ENCODE results near the gene ANKRD12. TPM values are rescaled to one million over a fixed set of nuclear protein-coding genes. Genes with fewer than 3 reads are reported as not detected.

The ANKRD12 gene
- polyA plus RNA-seq, 2 donors: 6.1 to 33.0 TPM

- Histone ChIP-seq H3K36me3 (ENCODE audit: control insufficient read depth in 2 of 2, insufficient read depth in 2 of 2, low read length in 1 of 2) (no peaks in the 10 kb centered on the region), H3K4me3 (ENCODE audit: low read depth in 1 of 2, low read length in 2 of 2) (peak overlapping the region in 1 of 2 donors; percentile 28), H3K27ac (ENCODE audit: low read depth in 2 of 2, low read length in 1 of 2) (no peak overlapping the region), H3K27me3 (ENCODE audit: control insufficient read depth in 1 of 2, insufficient read depth in 2 of 2, low read length in 2 of 2) (no peaks in the 10 kb centered on the region), H3K4me1 (ENCODE audit: control insufficient read depth in 2 of 2, insufficient read depth in 2 of 2, low read length in 1 of 2) (peaks cover 0 to 2% of the 10 kb centered on the region in 2 donors), H3K9me3 (ENCODE audit: control insufficient read depth in 2 of 2, insufficient read depth in 1 of 2, low read depth in 1 of 2, low read length in 1 of 2) (no peaks in the 10 kb centered on the region)
- WGBS, 2 donors: 35 to 42% methylated on average over 3 of the region's 3 CpGs
These were observed 31.2 kb upstream of the ANKRD12 start for GRCh38 chr18:9105420-9105819.

- Histone ChIP-seq H3K36me3 (ENCODE audit: control insufficient read depth in 2 of 2, insufficient read depth in 2 of 2, low read length in 1 of 2) (no peaks in the 10 kb centered on the region), H3K9me3 (ENCODE audit: control insufficient read depth in 2 of 2, insufficient read depth in 1 of 2, low read depth in 1 of 2, low read length in 1 of 2) (no peaks in the 10 kb centered on the region), H3K27me3 (ENCODE audit: control insufficient read depth in 1 of 2, insufficient read depth in 2 of 2, low read length in 2 of 2) (no peaks in the 10 kb centered on the region), H3K4me1 (ENCODE audit: control insufficient read depth in 2 of 2, insufficient read depth in 2 of 2, low read length in 1 of 2) (peaks cover 0 to 2% of the 10 kb centered on the region in 2 donors), H3K4me3 (ENCODE audit: low read depth in 1 of 2, low read length in 2 of 2) (peak overlapping the region in 1 of 2 donors; percentile 28), H3K27ac (ENCODE audit: low read depth in 2 of 2, low read length in 1 of 2) (no peak overlapping the region)
- WGBS, 2 donors: 41 to 50% methylated on average over 1 of the region's 1 CpG
These were observed 30.5 kb upstream of the ANKRD12 start for GRCh38 chr18:9106094-9106493.

GRCh38 chr18:9106800-9107584 lies 29.6 kb upstream of the ANKRD12 start:
- H3K4me1 ChIP-seq (ENCODE audit: control insufficient read depth in 2 of 2, insufficient read depth in 2 of 2, low read length in 1 of 2): peaks cover 0 to 2% of the 10 kb centered on the region in 2 donors
- no peaks in the 10 kb centered on the region for H3K36me3 ChIP-seq (ENCODE audit: control insufficient read depth in 2 of 2, insufficient read depth in 2 of 2, low read length in 1 of 2)
- no peaks in the 10 kb centered on the region for H3K27me3 ChIP-seq (ENCODE audit: control insufficient read depth in 1 of 2, insufficient read depth in 2 of 2, low read length in 2 of 2)
- H3K4me3 ChIP-seq (ENCODE audit: low read depth in 1 of 2, low read length in 2 of 2): peak overlapping the region in 1 of 2 donors; percentile 15
- no peaks in the 10 kb centered on the region for H3K9me3 ChIP-seq (ENCODE audit: control insufficient read depth in 2 of 2, insufficient read depth in 1 of 2, low read depth in 1 of 2, low read length in 1 of 2)
- peak overlapping the region in 1 of 2 donors; percentile 54 for H3K27ac ChIP-seq (ENCODE audit: low read depth in 2 of 2, low read length in 1 of 2)
- WGBS, 2 donors: 20 to 24% methylated on average over 4 of the region's 4 CpGs

- Histone ChIP-seq H3K9me3 (ENCODE audit: control insufficient read depth in 2 of 2, insufficient read depth in 1 of 2, low read depth in 1 of 2, low read length in 1 of 2) (no peaks in the 10 kb centered on the region), H3K36me3 (ENCODE audit: control insufficient read depth in 2 of 2, insufficient read depth in 2 of 2, low read length in 1 of 2) (no peaks in the 10 kb centered on the region), H3K27ac (ENCODE audit: low read depth in 2 of 2, low read length in 1 of 2) (no peak overlapping the region), H3K4me3 (ENCODE audit: low read depth in 1 of 2, low read length in 2 of 2) (no peak overlapping the region), H3K27me3 (ENCODE audit: control insufficient read depth in 1 of 2, insufficient read depth in 2 of 2, low read length in 2 of 2) (no peaks in the 10 kb centered on the region), H3K4me1 (ENCODE audit: control insufficient read depth in 2 of 2, insufficient read depth in 2 of 2, low read length in 1 of 2) (peaks cover 0 to 2% of the 10 kb centered on the region in 2 donors)
- WGBS, 2 donors: 78% methylated on average over 2 of the region's 2 CpGs
These were observed 27.7 kb upstream of the ANKRD12 start for GRCh38 chr18:9108911-9109310.

GRCh38 chr18:9109523-9109922 lies 27.1 kb upstream of the ANKRD12 start:
- Histone ChIP-seq H3K4me1 (ENCODE audit: control insufficient read depth in 2 of 2, insufficient read depth in 2 of 2, low read length in 1 of 2) (peaks cover 0 to 2% of the 10 kb centered on the region in 2 donors), H3K27ac (ENCODE audit: low read depth in 2 of 2, low read length in 1 of 2) (peak overlapping the region in 1 of 2 donors; percentile 54)
- WGBS, 2 donors: 37 to 49% methylated on average over 4 of the region's 4 CpGs

GRCh38 chr18:9113468-9114149 lies 23.0 kb upstream of the ANKRD12 start:
- 65 to 71% methylated on average over 7 of the region's 7 CpGs for WGBS, 2 donors
- Histone ChIP-seq H3K36me3 (ENCODE audit: control insufficient read depth in 2 of 2, insufficient read depth in 2 of 2, low read length in 1 of 2) (no peaks in the 10 kb centered on the region), H3K4me3 (ENCODE audit: low read depth in 1 of 2, low read length in 2 of 2) (no peak overlapping the region), H3K27me3 (ENCODE audit: control insufficient read depth in 1 of 2, insufficient read depth in 2 of 2, low read length in 2 of 2) (no peaks in the 10 kb centered on the region), H3K4me1 (ENCODE audit: control insufficient read depth in 2 of 2, insufficient read depth in 2 of 2, low read length in 1 of 2) (peaks cover 0 to 5% of the 10 kb centered on the region in 2 donors), H3K27ac (ENCODE audit: low read depth in 2 of 2, low read length in 1 of 2) (peak overlapping the region; percentile 8 to 20), H3K9me3 (ENCODE audit: control insufficient read depth in 2 of 2, insufficient read depth in 1 of 2, low read depth in 1 of 2, low read length in 1 of 2) (no peaks in the 10 kb centered on the region)

More at GRCh38 chr18:9109523-9109922, 27.1 kb upstream of the ANKRD12 start:
- Histone ChIP-seq H3K27me3 (ENCODE audit: control insufficient read depth in 1 of 2, insufficient read depth in 2 of 2, low read length in 2 of 2) (no peaks in the 10 kb centered on the region), H3K9me3 (ENCODE audit: control insufficient read depth in 2 of 2, insufficient read depth in 1 of 2, low read depth in 1 of 2, low read length in 1 of 2) (no peaks in the 10 kb centered on the region), H3K36me3 (ENCODE audit: control insufficient read depth in 2 of 2, insufficient read depth in 2 of 2, low read length in 1 of 2) (no peaks in the 10 kb centered on the region), H3K4me3 (ENCODE audit: low read depth in 1 of 2, low read length in 2 of 2) (peak overlapping the region in 1 of 2 donors; percentile 11)

- Histone ChIP-seq H3K4me1 (ENCODE audit: control insufficient read depth in 2 of 2, insufficient read depth in 2 of 2, low read length in 1 of 2) (peaks cover 0 to 5% of the 10 kb centered on the region in 2 donors), H3K27ac (ENCODE audit: low read depth in 2 of 2, low read length in 1 of 2) (no peak overlapping the region), H3K27me3 (ENCODE audit: control insufficient read depth in 1 of 2, insufficient read depth in 2 of 2, low read length in 2 of 2) (no peaks in the 10 kb centered on the region), H3K4me3 (ENCODE audit: low read depth in 1 of 2, low read length in 2 of 2) (no peak overlapping the region), H3K9me3 (ENCODE audit: control insufficient read depth in 2 of 2, insufficient read depth in 1 of 2, low read depth in 1 of 2, low read length in 1 of 2) (no peaks in the 10 kb centered on the region), H3K36me3 (ENCODE audit: control insufficient read depth in 2 of 2, insufficient read depth in 2 of 2, low read length in 1 of 2) (no peaks in the 10 kb centered on the region)
These were observed 20.6 kb upstream of the ANKRD12 start for GRCh38 chr18:9115984-9116383.

- no peak overlapping the region for H3K4me3 ChIP-seq (ENCODE audit: low read depth in 1 of 2, low read length in 2 of 2)
- peaks cover 0 to 5% of the 10 kb centered on the region in 2 donors for H3K4me1 ChIP-seq (ENCODE audit: control insufficient read depth in 2 of 2, insufficient read depth in 2 of 2, low read length in 1 of 2)
- 21 to 25% methylated on average over 5 of the region's 5 CpGs for WGBS, 2 donors
- no peaks in the 10 kb centered on the region for H3K27me3 ChIP-seq (ENCODE audit: control insufficient read depth in 1 of 2, insufficient read depth in 2 of 2, low read length in 2 of 2)
- H3K9me3 ChIP-seq (ENCODE audit: control insufficient read depth in 2 of 2, insufficient read depth in 1 of 2, low read depth in 1 of 2, low read length in 1 of 2): no peaks in the 10 kb centered on the region
- peak overlapping the region in 1 of 2 donors; percentile 59 for H3K27ac ChIP-seq (ENCODE audit: low read depth in 2 of 2, low read length in 1 of 2)
- H3K36me3 ChIP-seq (ENCODE audit: control insufficient read depth in 2 of 2, insufficient read depth in 2 of 2, low read length in 1 of 2): no peaks in the 10 kb centered on the region
These were observed 18.4 kb upstream of the ANKRD12 start for GRCh38 chr18:9117980-9118841.

- WGBS, 2 donors: 9 to 21% methylated on average over 1 of the region's 1 CpG
- Histone ChIP-seq H3K27ac (ENCODE audit: low read depth in 2 of 2, low read length in 1 of 2) (no peak overlapping the region), H3K27me3 (ENCODE audit: control insufficient read depth in 1 of 2, insufficient read depth in 2 of 2, low read length in 2 of 2) (no peaks in the 10 kb centered on the region), H3K9me3 (ENCODE audit: control insufficient read depth in 2 of 2, insufficient read depth in 1 of 2, low read depth in 1 of 2, low read length in 1 of 2) (no peaks in the 10 kb centered on the region), H3K4me3 (ENCODE audit: low read depth in 1 of 2, low read length in 2 of 2) (no peak overlapping the region), H3K4me1 (ENCODE audit: control insufficient read depth in 2 of 2, insufficient read depth in 2 of 2, low read length in 1 of 2) (peaks cover 0 to 5% of the 10 kb centered on the region in 2 donors), H3K36me3 (ENCODE audit: control insufficient read depth in 2 of 2, insufficient read depth in 2 of 2, low read length in 1 of 2) (peaks cover 0 to 3% of the 10 kb centered on the region in 2 donors)
These were observed 15.8 kb upstream of the ANKRD12 start for GRCh38 chr18:9120796-9121195.

Measured in esophagus (tissue), 2 donors.